Measurements from ENCODE around the gene ATF7.
"Not testable (repeated sequence)": the region's sequence is repeated elsewhere in the genome, so short reads cannot be mapped to it uniquely, and the experiment has no call there.

The ATF7 gene

GRCh38 chr12:53618275-53618674, 7.9 kb downstream of the ATF7 start:
- peak overlapping the region; percentile 26 to 61 (median 57) for H3K4me3 ChIP-seq (ENCODE audit: low read depth in 1 of 5, low read length in 5 of 5)
- H3K36me3 ChIP-seq (ENCODE audit: control insufficient read depth in 5 of 5, insufficient read depth in 5 of 5, low read length in 5 of 5), result peaks cover 0 to 3% (median 0%) of the 10 kb centered on the region in 5 donors
- peak overlapping the region; percentile 16 to 64 (median 53) for H3K9ac ChIP-seq (ENCODE audit: low read length in 5 of 5)
- peaks cover 5 to 55% (median 51%) of the 10 kb centered on the region in 5 donors for H3K4me1 ChIP-seq (ENCODE audit: control insufficient read depth in 5 of 5, insufficient read depth in 5 of 5, low read length in 5 of 5)
- no peaks in the 10 kb centered on the region for H3K9me3 ChIP-seq (ENCODE audit: control insufficient read depth in 5 of 5, low read length in 5 of 5)
- no peaks in the 10 kb centered on the region for H3K27me3 ChIP-seq (ENCODE audit: control insufficient read depth in 5 of 5, insufficient read depth in 4 of 5, low read length in 5 of 5)
- H3K27ac ChIP-seq (ENCODE audit: low read depth, low read length), result peak overlapping the region; percentile 75

- Histone ChIP-seq H3K27me3 (ENCODE audit: control insufficient read depth in 5 of 5, insufficient read depth in 4 of 5, low read length in 5 of 5) (no peaks in the 10 kb centered on the region), H3K9ac (ENCODE audit: low read length in 5 of 5) (peak overlapping the region; percentile 16 to 64 (median 53)), H3K4me3 (ENCODE audit: low read depth in 1 of 5, low read length in 5 of 5) (peak overlapping the region in 4 of 5 donors; percentile 26 to 61 (median 52)), H3K4me1 (ENCODE audit: control insufficient read depth in 5 of 5, insufficient read depth in 5 of 5, low read length in 5 of 5) (peaks cover 3 to 54% (median 50%) of the 10 kb centered on the region in 5 donors), H3K27ac (ENCODE audit: low read depth, low read length) (peak overlapping the region; percentile 75), H3K36me3 (ENCODE audit: control insufficient read depth in 5 of 5, insufficient read depth in 5 of 5, low read length in 5 of 5) (peaks cover 0 to 3% (median 0%) of the 10 kb centered on the region in 5 donors), H3K9me3 (ENCODE audit: control insufficient read depth in 5 of 5, low read length in 5 of 5) (no peaks in the 10 kb centered on the region)
Observed at GRCh38 chr12:53617700-53618099, 8.5 kb downstream of the ATF7 start.

DNA sequence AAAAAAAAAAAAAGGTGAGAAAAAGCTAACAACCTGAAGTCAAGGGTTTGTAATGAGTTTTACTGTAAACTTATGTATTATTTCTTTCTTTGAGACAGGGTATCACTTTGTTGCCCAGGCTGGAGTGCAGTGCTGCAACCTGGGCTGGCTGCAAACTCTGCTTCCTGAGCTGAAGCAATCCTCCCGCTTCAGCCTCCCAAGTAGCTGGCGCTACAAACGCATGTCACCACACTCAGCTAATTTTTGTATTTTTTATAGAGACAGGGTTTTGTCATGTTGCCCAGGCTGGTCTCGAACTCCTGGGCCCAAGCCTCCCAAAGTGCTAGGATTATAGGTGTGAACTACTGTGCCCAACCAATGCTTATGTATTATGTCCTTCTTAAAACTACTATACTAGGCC, 9.2 kb downstream of the ATF7 start:
- peaks cover 0 to 5% (median 0%) of the 10 kb centered on the region in 5 donors for H3K36me3 ChIP-seq (ENCODE audit: control insufficient read depth in 5 of 5, insufficient read depth in 5 of 5, low read length in 5 of 5)
- no peak overlapping the region for H3K9ac ChIP-seq (ENCODE audit: low read length in 5 of 5)
- H3K27ac ChIP-seq (ENCODE audit: low read depth, low read length), result peak overlapping the region; percentile 50
- peaks cover 3 to 52% (median 48%) of the 10 kb centered on the region in 5 donors for H3K4me1 ChIP-seq (ENCODE audit: control insufficient read depth in 5 of 5, insufficient read depth in 5 of 5, low read length in 5 of 5)
- H3K9me3 ChIP-seq (ENCODE audit: control insufficient read depth in 5 of 5, low read length in 5 of 5), result no peaks in the 10 kb centered on the region
- H3K27me3 ChIP-seq (ENCODE audit: control insufficient read depth in 5 of 5, insufficient read depth in 4 of 5, low read length in 5 of 5), result no peaks in the 10 kb centered on the region
- no peak overlapping the region for H3K4me3 ChIP-seq (ENCODE audit: low read depth in 1 of 5, low read length in 5 of 5)

GRCh38 chr12:53613821-53614220, 12.4 kb downstream of the ATF7 start:
- Histone ChIP-seq H3K4me3 (ENCODE audit: low read depth in 1 of 5, low read length in 5 of 5) (no peak overlapping the region), H3K27me3 (ENCODE audit: control insufficient read depth in 5 of 5, insufficient read depth in 4 of 5, low read length in 5 of 5) (no peaks in the 10 kb centered on the region), H3K27ac (ENCODE audit: low read depth, low read length) (no peak overlapping the region), H3K9ac (ENCODE audit: low read length in 5 of 5) (peak overlapping the region in 1 of 5 donors; percentile 56), H3K4me1 (ENCODE audit: control insufficient read depth in 5 of 5, insufficient read depth in 5 of 5, low read length in 5 of 5) (peaks cover 3 to 45% (median 37%) of the 10 kb centered on the region in 5 donors), H3K36me3 (ENCODE audit: control insufficient read depth in 5 of 5, insufficient read depth in 5 of 5, low read length in 5 of 5) (peaks cover 0 to 8% (median 1%) of the 10 kb centered on the region in 5 donors), H3K9me3 (ENCODE audit: control insufficient read depth in 5 of 5, low read length in 5 of 5) (no peaks in the 10 kb centered on the region)

- no peak overlapping the region for H3K9ac ChIP-seq (ENCODE audit: low read length in 5 of 5)
- no peak overlapping the region for H3K27ac ChIP-seq (ENCODE audit: low read depth, low read length)
- no peaks in the 10 kb centered on the region for H3K9me3 ChIP-seq (ENCODE audit: control insufficient read depth in 5 of 5, low read length in 5 of 5)
- H3K4me3 ChIP-seq (ENCODE audit: low read depth in 1 of 5, low read length in 5 of 5), result no peak overlapping the region
- peaks cover 3 to 37% (median 30%) of the 10 kb centered on the region in 5 donors for H3K4me1 ChIP-seq (ENCODE audit: control insufficient read depth in 5 of 5, insufficient read depth in 5 of 5, low read length in 5 of 5)
- peaks cover 0 to 11% (median 2%) of the 10 kb centered on the region in 5 donors for H3K36me3 ChIP-seq (ENCODE audit: control insufficient read depth in 5 of 5, insufficient read depth in 5 of 5, low read length in 5 of 5)
- no peaks in the 10 kb centered on the region for H3K27me3 ChIP-seq (ENCODE audit: control insufficient read depth in 5 of 5, insufficient read depth in 4 of 5, low read length in 5 of 5)
Observed at GRCh38 chr12:53612978-53613377, 13.2 kb downstream of the ATF7 start.

GRCh38 chr12:53611304-53611703, 14.9 kb downstream of the ATF7 start:
- Histone ChIP-seq H3K4me3 (ENCODE audit: low read depth in 1 of 5, low read length in 5 of 5) (no peak overlapping the region), H3K9ac (ENCODE audit: low read length in 5 of 5) (no peak overlapping the region), H3K4me1 (ENCODE audit: control insufficient read depth in 5 of 5, insufficient read depth in 5 of 5, low read length in 5 of 5) (peaks cover 2 to 23% (median 16%) of the 10 kb centered on the region in 5 donors), H3K9me3 (ENCODE audit: control insufficient read depth in 5 of 5, low read length in 5 of 5) (no peaks in the 10 kb centered on the region), H3K27me3 (ENCODE audit: control insufficient read depth in 5 of 5, insufficient read depth in 4 of 5, low read length in 5 of 5) (no peaks in the 10 kb centered on the region), H3K27ac (ENCODE audit: low read depth, low read length) (no peak overlapping the region), H3K36me3 (ENCODE audit: control insufficient read depth in 5 of 5, insufficient read depth in 5 of 5, low read length in 5 of 5) (peaks cover 0 to 11% (median 2%) of the 10 kb centered on the region in 5 donors)

- H3K4me1 ChIP-seq (ENCODE audit: control insufficient read depth in 5 of 5, insufficient read depth in 5 of 5, low read length in 5 of 5), result peaks cover 2 to 20% (median 12%) of the 10 kb centered on the region in 5 donors
- H3K27ac ChIP-seq (ENCODE audit: low read depth, low read length); H3K4me3 ChIP-seq (ENCODE audit: low read depth in 1 of 5, low read length in 5 of 5); H3K9me3 ChIP-seq (ENCODE audit: control insufficient read depth in 5 of 5, low read length in 5 of 5); H3K9ac ChIP-seq (ENCODE audit: low read length in 5 of 5); H3K27me3 ChIP-seq (ENCODE audit: control insufficient read depth in 5 of 5, insufficient read depth in 4 of 5, low read length in 5 of 5); H3K36me3 ChIP-seq (ENCODE audit: control insufficient read depth in 5 of 5, insufficient read depth in 5 of 5, low read length in 5 of 5): not testable (repeated sequence)
Observed at GRCh38 chr12:53606688-53607087, 19.5 kb downstream of the ATF7 start.

GRCh38 chr12:53604581-53604980, 21.6 kb downstream of the ATF7 start:
- Histone ChIP-seq H3K27me3 (ENCODE audit: control insufficient read depth in 5 of 5, insufficient read depth in 4 of 5, low read length in 5 of 5) (no peaks in the 10 kb centered on the region), H3K9ac (ENCODE audit: low read length in 5 of 5) (no peak overlapping the region), H3K36me3 (ENCODE audit: control insufficient read depth in 5 of 5, insufficient read depth in 5 of 5, low read length in 5 of 5) (peaks cover 0 to 8% (median 6%) of the 10 kb centered on the region in 5 donors), H3K4me1 (ENCODE audit: control insufficient read depth in 5 of 5, insufficient read depth in 5 of 5, low read length in 5 of 5) (peaks cover 2 to 26% (median 22%) of the 10 kb centered on the region in 5 donors), H3K9me3 (ENCODE audit: control insufficient read depth in 5 of 5, low read length in 5 of 5) (no peaks in the 10 kb centered on the region), H3K27ac (ENCODE audit: low read depth, low read length) (no peak overlapping the region), H3K4me3 (ENCODE audit: low read depth in 1 of 5, low read length in 5 of 5) (no peak overlapping the region)

DNA sequence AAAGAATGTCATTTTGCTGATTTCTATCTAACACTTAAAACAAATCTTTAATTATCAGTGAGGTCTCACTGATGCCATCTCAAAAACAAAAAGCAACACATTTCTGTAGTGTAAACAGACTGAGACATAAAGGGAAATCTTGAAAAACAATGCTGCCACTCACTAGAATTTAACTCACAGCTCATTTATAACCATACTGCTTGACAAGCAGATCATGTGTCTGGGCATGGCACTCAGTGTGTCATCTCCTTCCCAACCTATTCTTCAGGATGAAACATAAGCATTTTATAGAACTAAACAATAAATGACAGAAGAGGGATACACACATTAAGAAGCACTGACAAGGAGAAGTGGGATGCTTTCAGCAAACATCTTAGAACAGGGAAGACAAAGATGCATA, 22.4 kb downstream of the ATF7 start:
- Histone ChIP-seq H3K4me3 (ENCODE audit: low read depth in 1 of 5, low read length in 5 of 5) (no peak overlapping the region), H3K36me3 (ENCODE audit: control insufficient read depth in 5 of 5, insufficient read depth in 5 of 5, low read length in 5 of 5) (peaks cover 0 to 6% (median 2%) of the 10 kb centered on the region in 5 donors), H3K9me3 (ENCODE audit: control insufficient read depth in 5 of 5, low read length in 5 of 5) (no peaks in the 10 kb centered on the region), H3K9ac (ENCODE audit: low read length in 5 of 5) (no peak overlapping the region), H3K27ac (ENCODE audit: low read depth, low read length) (no peak overlapping the region), H3K27me3 (ENCODE audit: control insufficient read depth in 5 of 5, insufficient read depth in 4 of 5, low read length in 5 of 5) (no peaks in the 10 kb centered on the region), H3K4me1 (ENCODE audit: control insufficient read depth in 5 of 5, insufficient read depth in 5 of 5, low read length in 5 of 5) (peaks cover 2 to 26% (median 22%) of the 10 kb centered on the region in 5 donors)

DNA sequence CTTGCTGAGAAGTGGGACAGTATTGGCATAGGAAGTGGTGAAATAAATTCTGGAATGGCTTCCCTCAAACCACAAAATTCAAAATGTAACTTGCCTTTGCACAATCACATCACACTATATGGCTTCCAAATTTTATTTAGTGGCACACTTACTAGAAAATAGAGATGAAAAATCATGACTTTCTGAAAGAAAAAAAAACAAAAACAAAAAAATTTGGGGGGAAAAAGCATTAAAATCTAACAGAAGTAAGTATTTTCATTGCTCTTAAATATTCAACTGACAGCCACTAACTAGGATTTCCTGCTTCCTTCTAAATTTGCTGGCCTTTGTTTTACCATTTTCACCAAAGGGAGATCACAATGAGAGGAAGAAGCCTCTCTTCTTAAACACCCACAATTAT, 23.0 kb downstream of the ATF7 start:
- Histone ChIP-seq H3K9me3 (ENCODE audit: control insufficient read depth in 5 of 5, low read length in 5 of 5) (no peaks in the 10 kb centered on the region), H3K27me3 (ENCODE audit: control insufficient read depth in 5 of 5, insufficient read depth in 4 of 5, low read length in 5 of 5) (no peaks in the 10 kb centered on the region), H3K9ac (ENCODE audit: low read length in 5 of 5) (peak overlapping the region in 1 of 5 donors; percentile 53), H3K4me3 (ENCODE audit: low read depth in 1 of 5, low read length in 5 of 5) (no peak overlapping the region), H3K27ac (ENCODE audit: low read depth, low read length) (no peak overlapping the region), H3K36me3 (ENCODE audit: control insufficient read depth in 5 of 5, insufficient read depth in 5 of 5, low read length in 5 of 5) (peaks cover 0 to 6% (median 0%) of the 10 kb centered on the region in 5 donors), H3K4me1 (ENCODE audit: control insufficient read depth in 5 of 5, insufficient read depth in 5 of 5, low read length in 5 of 5) (peaks cover 2 to 27% (median 22%) of the 10 kb centered on the region in 5 donors)
